Endometrial microvascular endothelial cells (primary cell): ENCODE data around the gene IRX4. TPM values are rescaled to one million over a fixed set of nuclear protein-coding genes. Genes with fewer than 3 reads are reported as not detected.

Source experiments
- in situ Hi-C: cut with HindIII; loops from 2 replicates; pipeline ENCODE4 v1.10.0; 2017; ENCODE audit warnings: low sequenced_read_pairs, low pct_unique_long_range_greater_than_20kb; ENCODE audit errors: inconsistent ontology term
- total RNA-seq: library from RNA; depleted of rRNA; stranded (reverse); fragments of >200 nt; gene quantifications from one replicate; pipeline ENCODE4 v1.2.3, GENCODE V29; 2015; ENCODE audit errors: inconsistent ontology term

Gene IRX4
- total RNA-seq = not detected

- in situ Hi-C loops = loop anchor here (25.0 kb wide), 1 partner anchor 120 kb away; no protein-coding TSS in a partner anchor
Observed at GRCh38 chr5:1882337-1883119, at the start of gene IRX4. IRX4 (minus strand) TSS chr5:1882925; CDS start chr5:1882647, 278 bp downstream.

GRCh38 chr5:1931604-1932231 lies 49.0 kb upstream of the IRX4 start:
- in situ Hi-C loops = no loop called here

GRCh38 chr5:1930880-1931603 lies 48.3 kb upstream of the IRX4 start:
- in situ Hi-C loops = no loop called here

- in situ Hi-C loops = no loop called here
Observed at GRCh38 chr5:1930501-1930879, 47.8 kb upstream of the IRX4 start.

GRCh38 chr5:1929108-1929991 lies 46.6 kb upstream of the IRX4 start:
- in situ Hi-C loops = no loop called here

GRCh38 chr5:1926471-1927341 lies 44.0 kb upstream of the IRX4 start:
- in situ Hi-C loops = no loop called here

- in situ Hi-C loops = no loop called here
Observed at GRCh38 chr5:1926071-1926440, 43.3 kb upstream of the IRX4 start.

GRCh38 chr5:1925111-1926070 lies 42.7 kb upstream of the IRX4 start:
- in situ Hi-C loops = no loop called here

- in situ Hi-C loops = no loop called here
Observed at GRCh38 chr5:1923766-1924165, 41.0 kb upstream of the IRX4 start.

- in situ Hi-C loops = no loop called here
Observed at GRCh38 chr5:1923341-1923740, 40.6 kb upstream of the IRX4 start.

GRCh38 chr5:1921711-1922110 lies 39.0 kb upstream of the IRX4 start:
- in situ Hi-C loops = no loop called here

GRCh38 chr5:1919750-1920149 lies 37.0 kb upstream of the IRX4 start:
- in situ Hi-C loops = no loop called here

GRCh38 chr5:1919209-1919566 lies 36.5 kb upstream of the IRX4 start:
- in situ Hi-C loops = no loop called here

- in situ Hi-C loops = no loop called here
Observed at GRCh38 chr5:1918488-1919208, 35.9 kb upstream of the IRX4 start.

GRCh38 chr5:1917830-1918487 lies 35.2 kb upstream of the IRX4 start:
- in situ Hi-C loops = no loop called here
